Measurements from ENCODE around the gene GPR183. TPM values are rescaled to one million over a fixed set of nuclear protein-coding genes. Genes with fewer than 3 reads are reported as not detected.

Gene GPR183
- polyA plus RNA-seq, 4 donors: 2.5 to 8.2 (median 2.7) TPM

DNA sequence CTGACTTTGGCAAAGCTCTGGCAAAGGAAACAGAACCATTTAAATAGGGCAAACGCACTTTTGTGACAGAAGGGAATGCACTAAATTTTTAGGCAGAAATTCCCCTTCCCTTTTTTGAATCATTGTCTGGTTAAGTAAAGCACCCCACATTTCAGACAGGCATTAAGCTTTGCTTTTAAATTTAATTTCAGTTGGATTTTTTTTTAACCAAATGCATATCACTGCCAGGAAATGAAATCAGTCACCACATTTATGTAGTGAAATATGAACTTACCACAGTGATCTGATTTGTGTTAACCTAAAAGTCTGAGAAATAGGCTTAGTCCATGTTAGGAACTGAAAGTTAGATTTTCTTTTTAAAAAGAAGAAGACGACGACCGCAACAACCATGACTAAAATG, 10.8 kb downstream of the GPR183 start:
- no peak for DNase-seq (ENCODE audit: low read depth in 4 of 4, low spot score in 3 of 4)

DNA sequence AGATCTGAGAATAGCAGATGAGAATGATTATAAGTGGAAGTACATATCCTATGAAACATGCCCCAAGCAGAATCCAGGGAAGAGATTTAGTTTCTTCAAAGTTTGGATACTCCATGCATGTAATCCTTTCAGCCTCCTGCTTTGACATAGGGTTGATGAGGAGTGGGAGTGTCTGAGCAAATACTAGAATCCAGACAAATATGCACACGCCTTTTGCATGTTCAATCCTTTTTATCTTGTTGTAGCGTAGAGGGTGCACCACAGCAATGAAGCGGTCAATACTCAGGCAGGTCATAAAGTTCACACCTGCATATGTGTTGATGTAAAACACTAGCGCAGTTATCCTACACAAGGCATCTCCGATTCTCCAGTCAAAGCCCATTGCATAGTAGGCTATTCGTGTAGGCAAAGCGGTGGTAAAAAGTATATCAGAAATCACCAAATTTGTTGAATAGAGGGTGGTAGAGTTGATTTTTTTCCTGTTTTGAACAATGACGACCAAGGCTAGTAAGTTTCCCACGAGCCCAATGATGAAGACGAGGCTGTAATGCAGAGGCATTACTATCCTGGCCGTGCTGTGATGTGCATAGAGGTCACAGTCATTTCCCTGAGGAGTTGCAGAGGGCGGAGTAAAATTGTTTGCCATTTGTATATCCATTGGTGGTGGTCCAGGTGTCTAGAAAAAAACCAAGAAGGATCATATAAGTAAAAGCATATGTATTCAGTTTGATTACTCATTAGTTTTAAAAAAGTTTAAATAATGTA, 11.5 kb downstream of the GPR183 start:
- DNase-seq (ENCODE audit: low read depth in 4 of 4, low spot score in 3 of 4): no peak

- no peak for DNase-seq (ENCODE audit: low read depth in 4 of 4, low spot score in 3 of 4)
Measured at GRCh38 chr13:99294958-99295357, 12.2 kb downstream of the GPR183 start.

- DNase-seq (ENCODE audit: low read depth in 4 of 4, low spot score in 3 of 4): no peak
Measured at GRCh38 chr13:99294198-99294597, 13.0 kb downstream of the GPR183 start.

GRCh38 chr13:99293178-99293577, 14.0 kb downstream of the GPR183 start:
- DNase-seq (ENCODE audit: low read depth in 4 of 4, low spot score in 3 of 4): no peak

- no peak for DNase-seq (ENCODE audit: low read depth in 4 of 4, low spot score in 3 of 4)
Measured at GRCh38 chr13:99290894-99291293, 16.3 kb downstream of the GPR183 start.

DNA sequence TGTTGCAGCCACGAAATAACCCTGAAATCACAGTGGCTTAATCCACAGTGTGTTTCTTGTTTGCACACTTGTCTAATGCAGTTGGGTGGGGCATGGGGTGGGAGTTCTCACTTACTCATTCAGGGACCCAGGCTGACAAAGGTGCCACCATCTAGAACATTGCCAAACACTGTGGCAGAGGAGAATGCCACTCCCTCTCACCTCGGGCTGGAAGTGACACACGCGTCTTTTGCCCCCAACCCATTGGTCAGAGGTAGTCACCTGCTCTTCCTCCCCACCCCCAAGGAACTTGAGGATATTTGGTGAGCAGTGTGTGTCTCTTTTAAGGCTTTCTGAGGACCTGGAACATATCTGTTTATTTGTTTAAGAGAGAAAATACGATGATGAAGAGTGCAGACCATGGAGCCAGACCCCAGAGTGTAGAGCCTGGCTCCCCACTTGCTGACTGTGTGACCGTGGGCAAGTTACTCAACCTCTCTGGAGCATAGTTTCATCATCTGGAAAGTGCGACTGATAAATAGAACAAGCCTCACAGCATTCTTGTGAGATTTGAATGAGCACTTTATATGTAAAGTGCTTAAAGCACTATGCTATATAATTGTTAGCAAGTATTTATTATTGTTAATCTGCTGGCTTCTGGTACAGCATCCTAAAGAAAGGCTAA, 17.4 kb downstream of the GPR183 start:
- no peak for DNase-seq (ENCODE audit: low read depth in 4 of 4, low spot score in 3 of 4)

DNA sequence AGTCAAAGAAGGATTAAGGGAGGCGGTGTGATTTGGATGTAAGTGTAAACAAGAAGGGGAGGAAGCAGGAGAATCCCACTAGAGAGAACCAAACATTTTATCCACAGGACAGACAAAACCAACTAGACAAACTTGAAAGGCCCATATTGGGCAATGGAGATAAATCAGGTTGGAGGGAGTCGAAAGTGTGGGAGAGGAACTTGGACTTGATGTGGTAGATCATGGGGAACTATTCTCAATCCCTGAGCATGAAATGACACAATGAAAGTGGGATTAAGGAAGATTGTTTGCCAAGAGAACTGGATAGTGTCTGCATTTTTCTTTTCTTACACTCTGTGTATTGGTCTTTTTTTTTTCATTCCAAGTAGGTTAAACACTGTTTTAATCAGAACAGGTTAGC, 17.9 kb downstream of the GPR183 start:
- no peak for DNase-seq (ENCODE audit: low read depth in 4 of 4, low spot score in 3 of 4)

DNA sequence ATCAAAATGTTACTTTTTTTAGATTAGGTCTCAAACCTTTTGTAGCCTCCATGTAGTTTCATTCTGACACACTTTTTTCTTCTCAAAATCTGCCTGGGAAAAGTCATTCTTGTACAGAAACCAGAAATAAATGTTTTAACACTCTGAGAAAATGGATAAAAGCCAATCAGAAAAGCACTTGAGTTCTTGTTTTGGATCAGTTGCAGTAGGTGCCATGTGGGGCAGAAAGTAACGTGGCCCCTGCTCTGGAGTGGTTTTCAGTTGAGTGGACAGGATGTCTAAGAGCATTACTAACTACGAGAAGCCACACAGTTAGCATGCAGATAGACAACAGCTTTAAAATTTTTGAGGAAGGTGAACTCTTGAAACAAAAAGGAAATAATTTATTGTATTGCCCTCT, 19.1 kb downstream of the GPR183 start:
- DNase-seq (ENCODE audit: low read depth in 4 of 4, low spot score in 3 of 4): no peak

DNA sequence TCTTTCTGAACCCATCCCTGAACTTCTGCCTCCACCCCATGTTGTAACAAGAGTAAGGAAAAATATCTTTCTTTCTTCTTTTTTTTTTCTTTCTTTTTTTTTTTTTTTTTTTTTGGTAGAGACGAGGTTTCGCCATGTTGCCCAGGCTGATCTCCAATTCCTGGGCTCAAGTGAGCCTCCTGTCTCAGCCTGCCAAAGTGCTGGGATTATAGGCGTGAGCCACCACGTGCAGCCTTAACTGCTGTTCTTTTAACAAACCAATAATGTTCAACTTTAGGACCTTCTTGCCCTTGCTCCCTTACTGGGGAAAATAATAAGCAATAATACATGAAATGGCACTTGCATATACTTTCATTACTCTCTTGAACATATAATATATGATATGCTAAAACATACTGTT, 19.6 kb downstream of the GPR183 start:
- no peak for DNase-seq (ENCODE audit: low read depth in 4 of 4, low spot score in 3 of 4)

DNA sequence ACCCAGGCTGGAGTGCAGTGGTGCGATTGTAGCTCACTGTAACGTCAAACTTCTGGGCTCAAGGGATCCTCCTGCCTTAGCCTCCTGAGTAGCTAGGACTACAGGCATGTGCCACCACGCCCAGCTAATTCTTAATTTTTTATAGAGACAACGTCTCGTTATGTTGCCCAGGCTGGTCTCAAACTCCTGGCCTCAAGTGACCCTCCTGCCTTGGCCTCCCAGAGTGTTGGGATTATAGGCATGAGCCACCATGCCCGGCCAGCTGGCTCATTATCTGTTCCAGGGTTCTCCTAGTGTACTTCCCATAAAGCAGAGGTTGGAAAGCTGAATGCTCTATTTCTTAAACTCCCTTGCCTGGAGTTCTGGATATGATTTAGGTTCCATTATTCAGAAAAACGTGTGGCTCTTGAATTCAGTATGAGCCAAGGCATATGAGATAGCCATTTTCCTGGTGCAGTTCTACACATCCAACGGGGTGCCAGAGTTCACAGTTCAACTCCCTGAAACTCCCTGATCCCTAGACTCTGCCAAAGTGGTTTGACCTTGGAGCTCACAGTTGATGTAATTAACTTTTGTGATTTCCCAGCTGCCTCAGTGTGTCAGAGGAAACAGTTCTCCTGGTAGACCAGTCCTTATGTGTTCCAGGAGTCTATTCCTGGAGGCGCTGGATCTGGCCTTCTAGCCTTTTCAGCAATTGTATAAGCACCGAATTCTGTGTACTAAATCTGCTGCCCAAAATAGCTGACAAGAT, 21.6 kb downstream of the GPR183 start:
- DNase-seq (ENCODE audit: low read depth in 4 of 4, low spot score in 3 of 4): no peak

DNA sequence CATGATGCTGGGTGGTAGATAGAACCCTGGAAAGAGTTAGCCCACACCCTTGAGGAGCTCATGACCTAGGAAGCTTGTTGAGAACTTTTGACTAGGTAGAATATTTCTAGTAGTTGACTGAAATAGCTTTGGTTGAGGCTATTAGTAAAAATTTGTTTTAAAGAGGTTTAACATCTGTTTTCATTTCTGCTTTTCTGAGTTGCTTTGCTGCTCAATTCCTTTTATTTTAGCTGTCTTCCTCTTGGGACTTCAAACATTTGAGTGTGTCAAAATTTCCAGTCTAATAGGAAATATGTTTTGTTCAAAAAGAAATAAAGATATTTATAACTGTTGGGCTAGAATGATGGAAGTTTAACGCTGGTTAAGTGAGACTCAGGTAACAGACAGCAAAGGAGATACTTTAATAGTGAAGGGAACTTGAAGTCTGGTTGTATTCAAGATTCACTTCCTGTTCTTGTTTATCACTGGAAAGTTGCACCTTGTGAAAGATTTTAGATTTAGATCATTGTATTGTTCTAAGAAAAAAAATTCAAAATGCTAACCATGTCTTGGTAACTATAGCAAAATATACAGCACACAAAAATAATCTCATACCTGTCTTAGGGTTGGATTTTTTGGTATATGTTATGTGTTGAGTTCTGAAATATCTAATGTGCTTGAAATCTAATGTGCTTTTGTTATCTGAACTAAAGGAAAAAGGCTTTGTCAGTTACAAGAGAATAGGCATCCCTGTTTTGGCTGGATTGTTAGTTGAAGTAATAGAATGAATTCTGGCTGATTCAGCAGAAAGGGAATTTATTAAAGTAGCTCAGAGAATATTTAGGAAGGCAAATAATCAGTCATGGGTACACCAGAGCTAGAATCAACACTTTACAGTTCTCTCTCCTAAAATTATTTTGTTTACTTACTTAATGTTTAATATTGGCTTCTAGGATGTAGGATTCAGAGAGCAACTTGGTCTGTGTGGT, 24.7 kb downstream of the GPR183 start:
- DNase-seq (ENCODE audit: low read depth in 4 of 4, low spot score in 3 of 4): no peak

DNA sequence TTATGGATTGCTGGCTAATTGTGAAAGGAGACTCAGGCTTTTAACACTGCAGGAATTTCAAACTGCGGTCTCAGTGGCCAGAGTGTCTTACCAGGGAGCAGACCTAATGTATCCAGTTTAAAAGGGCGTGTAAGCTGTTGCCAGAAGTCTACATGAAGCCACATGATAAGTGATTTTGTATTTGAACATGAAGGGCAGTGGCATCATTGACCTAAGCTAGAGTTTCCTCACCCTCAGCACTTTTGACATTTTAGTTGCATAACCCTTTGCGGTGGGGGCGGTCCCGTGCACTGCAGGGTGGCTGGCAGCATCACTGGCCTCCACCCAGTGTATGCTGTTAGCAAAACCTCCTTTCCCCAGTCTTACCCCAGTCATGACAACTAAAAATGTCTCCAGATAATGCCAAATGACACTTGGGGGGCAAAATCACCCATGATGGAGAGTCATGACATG, 25.4 kb downstream of the GPR183 start:
- no peak for DNase-seq (ENCODE audit: low read depth in 4 of 4, low spot score in 3 of 4)

DNA sequence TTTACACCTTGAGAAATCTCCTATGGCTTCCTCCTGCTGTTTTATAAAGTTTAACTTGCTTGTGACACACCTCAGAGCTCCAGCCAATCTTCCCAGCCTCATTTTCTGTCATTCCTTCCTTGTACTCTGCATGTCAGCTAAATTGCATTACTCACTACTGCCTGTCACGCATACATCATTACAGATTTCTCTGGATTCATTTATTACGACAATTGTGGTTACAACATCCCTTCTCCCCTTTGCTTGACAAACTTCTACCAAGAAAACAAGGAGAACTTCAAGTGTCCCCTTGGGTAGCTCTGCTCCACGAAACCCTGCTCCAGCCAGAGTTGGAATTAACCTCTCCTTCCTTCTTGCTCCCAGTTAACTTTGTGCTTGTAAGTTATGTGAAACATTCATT, 27.0 kb downstream of the GPR183 start:
- peak in 1 of 4 donors; percentile 4 for DNase-seq (ENCODE audit: low read depth in 4 of 4, low spot score in 3 of 4)

DNA sequence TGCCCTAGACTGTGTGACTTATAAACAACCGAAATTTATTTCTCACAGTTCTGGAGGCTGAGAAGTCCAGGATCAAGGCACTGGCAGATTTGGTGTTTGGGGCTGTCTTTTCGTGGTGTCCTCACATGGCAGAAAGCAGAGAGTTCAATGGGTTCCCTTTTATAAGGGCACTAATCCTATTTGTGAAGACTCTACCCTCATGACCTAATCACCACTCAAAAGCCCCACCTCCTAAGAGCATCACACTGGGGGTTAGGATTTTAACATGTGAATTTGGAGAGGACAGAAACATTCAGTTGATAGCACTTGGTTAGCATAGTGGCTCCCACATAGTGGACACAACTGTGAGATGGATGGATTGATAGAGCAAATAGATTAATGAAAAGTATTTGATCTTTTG, 27.6 kb downstream of the GPR183 start:
- DNase-seq (ENCODE audit: low read depth in 4 of 4, low spot score in 3 of 4): no peak

- DNase-seq (ENCODE audit: low read depth in 4 of 4, low spot score in 3 of 4): no peak
Measured at GRCh38 chr13:99278843-99279242, 28.4 kb downstream of the GPR183 start.

GRCh38 chr13:99278200-99278599, 29.0 kb downstream of the GPR183 start:
- no peak for DNase-seq (ENCODE audit: low read depth in 4 of 4, low spot score in 3 of 4)

GRCh38 chr13:99277629-99278028, 29.6 kb downstream of the GPR183 start:
- DNase-seq (ENCODE audit: low read depth in 4 of 4, low spot score in 3 of 4): no peak

DNA sequence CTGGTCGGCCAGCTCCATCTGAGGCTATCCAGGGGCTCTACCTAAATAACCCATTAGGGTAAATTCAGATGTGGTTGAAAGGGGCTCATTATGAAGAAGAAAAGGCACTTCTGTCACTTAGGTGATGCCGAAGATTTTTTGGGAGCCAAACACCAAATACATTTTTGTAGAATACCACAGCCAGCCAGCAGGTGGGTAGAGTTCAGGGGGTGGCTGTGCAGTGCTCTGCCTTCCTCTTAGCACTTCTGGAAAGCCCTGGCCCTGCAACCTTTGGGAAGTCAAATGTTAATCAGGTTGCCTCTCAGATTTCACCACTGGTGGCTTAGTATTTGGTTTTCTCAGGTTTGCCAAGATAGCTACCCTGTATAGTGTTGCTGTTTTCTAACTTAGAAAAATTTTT, 30.5 kb downstream of the GPR183 start:
- DNase-seq (ENCODE audit: low read depth in 4 of 4, low spot score in 3 of 4): no peak

- no peak for DNase-seq (ENCODE audit: low read depth in 4 of 4, low spot score in 3 of 4)
Measured at GRCh38 chr13:99275093-99275469, 32.1 kb downstream of the GPR183 start.
